Large intestine (tissue), 3 donors: ENCODE measurements around the gene ST14. TPM values are rescaled to one million over a fixed set of nuclear protein-coding genes. Genes with fewer than 3 reads are reported as not detected.
"Not testable (repeated sequence)": the region's sequence is repeated elsewhere in the genome, so short reads cannot be mapped to it uniquely, and the experiment has no call there.

Source experiments
- DNase-seq, 2 donors: peaks; one replicate each; pipeline versions ENCODE4 v3.0.0 to v3.0.0-alpha.2; 2013
- H3K27ac ChIP-seq: one replicate; pipeline ENCODE4 v1.5.1; 2013; ENCODE audit warnings: low read length
- H3K27me3 ChIP-seq: 2 replicates; pipeline ENCODE4 v1.6.1; 2013; ENCODE audit warnings: low read length; ENCODE audit not compliant: control insufficient read depth, insufficient read depth
- H3K36me3 ChIP-seq: 2 replicates; pipeline ENCODE4 v1.6.1; 2013; ENCODE audit warnings: low read length; ENCODE audit not compliant: control insufficient read depth, insufficient read depth
- H3K4me1 ChIP-seq: one replicate; pipeline ENCODE4 v1.6.1; 2013; ENCODE audit warnings: low read length; ENCODE audit not compliant: control insufficient read depth, insufficient read depth
- H3K4me3 ChIP-seq: one replicate; pipeline ENCODE4 v1.5.1; 2013; ENCODE audit warnings: low read length
- H3K9me3 ChIP-seq: one replicate; pipeline ENCODE4 v1.6.1; 2013; ENCODE audit warnings: mild to moderate bottlenecking, low read depth, low read length, moderate library complexity; ENCODE audit not compliant: control insufficient read depth
- WGBS: methylation state at CpG from one replicate; pipeline ENCODE4 v1.1.5; 2013; ENCODE audit warnings: low lambda C conversion rate; ENCODE audit not compliant: insufficient coverage; 5-methylcytosine and 5-hydroxymethylcytosine counted together
- polyA plus RNA-seq: library from polyadenylated mRNA; unstranded; fragments of 120-200 nt; gene quantifications from one replicate; pipeline ENCODE4 v1.2.1, GENCODE V29; 2013

ST14 gene
- polyA plus RNA-seq, 1 donor = 164 TPM

DNA sequence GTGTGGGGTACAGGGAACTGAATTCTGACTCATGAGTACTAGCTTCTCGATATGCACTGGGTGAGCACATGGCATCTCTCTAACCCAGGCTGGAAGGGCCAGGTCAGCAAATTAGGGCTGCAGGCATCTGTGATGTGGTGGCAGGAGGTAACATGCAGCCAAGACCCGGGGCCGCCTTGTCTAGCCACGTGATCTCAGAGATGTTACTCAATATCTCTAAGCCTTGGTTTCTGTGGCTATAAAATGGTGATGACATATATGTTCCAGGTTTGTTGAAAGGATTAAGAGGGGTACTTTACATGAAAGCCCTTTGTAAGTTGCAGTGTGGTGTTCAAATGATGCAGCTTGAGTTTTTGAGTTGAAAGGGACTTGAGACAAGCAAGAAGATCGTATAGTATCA is 3.2 kb downstream of the ST14 start:
- Histone ChIP-seq H3K9me3 (no peaks in the 10 kb centered on the region), H3K27ac (peak overlapping the region; percentile 94), H3K4me1 (peaks cover 59% of the 10 kb centered on the region), H3K4me3 (peak overlapping the region; percentile 81), H3K27me3 (peaks cover 14% of the 10 kb centered on the region), H3K36me3 (peaks cover 7% of the 10 kb centered on the region)
- 60% methylated on average over 1 of the region's 5 CpGs for WGBS
- peak; percentile 81 to 87 for DNase-seq

GRCh38 chr11:130163346-130164220 is 4.0 kb downstream of the ST14 start:
- Histone ChIP-seq H3K27me3 (peaks cover 14% of the 10 kb centered on the region), H3K4me3 (no peak overlapping the region), H3K9me3 (no peaks in the 10 kb centered on the region), H3K36me3 (peaks cover 9% of the 10 kb centered on the region), H3K4me1 (peaks cover 63% of the 10 kb centered on the region), H3K27ac (peak overlapping the region; percentile 94)
- no CpG with 5 or more reads among the region's 13 CpGs for WGBS
- DNase-seq = peak in 1 of 2 donors; percentile 66

DNA sequence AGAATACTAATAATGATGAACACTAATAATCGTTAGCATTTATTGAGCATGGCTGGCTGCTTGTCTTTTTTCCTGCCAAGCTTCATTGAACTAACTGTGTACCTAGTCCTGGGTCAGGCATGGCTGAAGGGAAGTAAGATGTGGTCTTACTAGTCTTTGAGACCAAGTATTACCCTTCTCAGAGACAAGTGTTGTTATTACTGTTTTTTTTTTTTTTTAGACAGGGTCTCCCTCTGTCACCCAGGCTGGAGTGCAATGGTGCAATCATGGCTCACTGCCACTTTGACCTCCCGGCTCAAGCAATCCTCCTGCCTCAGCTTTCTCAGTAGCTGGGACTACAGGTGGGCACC is 4.6 kb downstream of the ST14 start:
- no peak for DNase-seq
- H3K27me3 ChIP-seq = peaks cover 10% of the 10 kb centered on the region
- H3K27ac ChIP-seq = peak overlapping the region; percentile 94
- no peaks in the 10 kb centered on the region for H3K9me3 ChIP-seq
- H3K4me3 ChIP-seq = no peak overlapping the region
- WGBS = 80% methylated on average over 1 of the region's 2 CpGs
- peaks cover 10% of the 10 kb centered on the region for H3K36me3 ChIP-seq
- H3K4me1 ChIP-seq = peaks cover 60% of the 10 kb centered on the region

GRCh38 chr11:130165601-130166456 is 6.2 kb downstream of the ST14 start:
- H3K4me1 ChIP-seq = peaks cover 69% of the 10 kb centered on the region
- WGBS = 80% methylated on average over 2 of the region's 9 CpGs
- no peak for DNase-seq

DNA sequence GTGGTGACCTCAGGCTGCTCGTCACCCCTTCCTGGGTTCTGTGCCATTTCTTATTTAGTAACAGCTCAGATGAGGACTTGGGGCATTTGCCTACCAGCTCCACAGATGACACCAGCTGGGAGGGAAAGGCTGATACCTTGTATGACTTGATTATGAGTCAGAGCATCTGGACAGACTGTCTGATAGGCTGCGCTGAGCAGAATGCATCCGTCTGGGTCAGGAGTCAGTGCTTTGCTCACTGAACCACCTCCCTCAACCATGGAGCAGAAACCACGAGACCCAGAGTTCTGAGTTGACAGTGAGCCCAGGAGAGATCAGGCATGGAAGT is 6.8 kb downstream of the ST14 start:
- Histone ChIP-seq H3K36me3 (peaks cover 10% of the 10 kb centered on the region), H3K4me1 (peaks cover 69% of the 10 kb centered on the region), H3K4me3 (no peak overlapping the region), H3K27ac (peak overlapping the region; percentile 80), H3K9me3 (no peaks in the 10 kb centered on the region), H3K27me3 (no peaks in the 10 kb centered on the region)
- WGBS = no CpG with 5 or more reads among the region's 4 CpGs
- DNase-seq = peak; percentile 83 to 89

More at GRCh38 chr11:130165601-130166456, 6.2 kb downstream of the ST14 start:
- Histone ChIP-seq H3K9me3 (no peaks in the 10 kb centered on the region), H3K4me3 (no peak overlapping the region), H3K27me3 (peaks cover 4% of the 10 kb centered on the region), H3K27ac (peak overlapping the region; percentile 80), H3K36me3 (peaks cover 10% of the 10 kb centered on the region)

DNA sequence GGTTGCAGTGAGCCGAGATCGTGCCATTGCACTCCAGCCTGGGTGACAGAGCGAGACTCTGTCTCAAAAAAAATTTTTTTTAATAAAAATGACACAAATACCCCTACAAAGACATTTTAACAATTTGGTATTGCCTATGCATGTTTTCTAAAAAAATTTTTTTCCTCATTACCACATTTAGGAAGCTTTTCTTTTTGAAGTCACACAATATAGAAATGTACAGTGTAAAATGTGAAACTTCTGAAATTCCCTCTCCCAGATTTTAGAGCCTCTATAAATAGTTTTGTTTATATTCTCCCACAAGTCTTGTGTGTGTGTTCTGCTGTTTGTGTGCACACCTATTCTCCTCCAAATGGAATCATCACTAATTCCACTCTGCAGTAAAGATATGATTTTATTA is 7.6 kb downstream of the ST14 start:
- no peaks in the 10 kb centered on the region for H3K9me3 ChIP-seq
- peaks cover 9% of the 10 kb centered on the region for H3K36me3 ChIP-seq
- no peaks in the 10 kb centered on the region for H3K27me3 ChIP-seq
- H3K4me1 ChIP-seq = peaks cover 70% of the 10 kb centered on the region
- no peak for DNase-seq
- WGBS = no CpG with 5 or more reads among the region's 3 CpGs
- no peak overlapping the region for H3K4me3 ChIP-seq
- peak overlapping the region; percentile 80 for H3K27ac ChIP-seq

GRCh38 chr11:130168105-130168504 is 8.5 kb downstream of the ST14 start:
- H3K9me3 ChIP-seq = no peaks in the 10 kb centered on the region
- peaks cover 6% of the 10 kb centered on the region for H3K36me3 ChIP-seq
- DNase-seq = no peak
- WGBS = 71% methylated on average over 2 of the region's 7 CpGs
- H3K4me3 ChIP-seq = no peak overlapping the region
- H3K4me1 ChIP-seq = peaks cover 61% of the 10 kb centered on the region
- H3K27ac ChIP-seq = peak overlapping the region; percentile 80
- no peaks in the 10 kb centered on the region for H3K27me3 ChIP-seq

- WGBS = 100% methylated on average over 1 of the region's 8 CpGs
- Histone ChIP-seq H3K27me3 (no peaks in the 10 kb centered on the region), H3K36me3 (peaks cover 11% of the 10 kb centered on the region), H3K27ac (peak overlapping the region; percentile 28), H3K9me3 (peaks cover 3% of the 10 kb centered on the region), H3K4me3 (no peak overlapping the region), H3K4me1 (peaks cover 42% of the 10 kb centered on the region)
- no peak for DNase-seq
Observed at GRCh38 chr11:130170345-130170744, 10.8 kb downstream of the ST14 start.

DNA sequence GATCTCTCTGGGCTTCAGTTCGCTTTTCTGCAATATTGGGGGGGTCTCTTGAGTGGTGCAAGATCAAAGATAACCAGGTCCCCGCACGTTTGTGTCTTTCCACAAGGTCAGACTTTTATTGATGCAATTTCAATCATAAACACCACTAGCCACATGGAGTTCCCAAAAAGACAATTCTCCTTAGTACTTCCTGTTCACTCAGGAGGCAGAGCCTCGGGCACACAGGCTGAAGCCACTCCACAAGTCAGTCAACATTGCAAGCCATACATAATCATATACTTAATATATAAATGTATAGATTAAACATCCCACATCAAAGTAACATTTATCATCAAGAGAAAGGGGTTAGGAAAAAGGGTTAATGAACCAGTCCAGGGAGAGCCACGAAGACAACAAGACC is 12.0 kb downstream of the ST14 start:
- Histone ChIP-seq H3K9me3 (peaks cover 3% of the 10 kb centered on the region), H3K27me3 (no peaks in the 10 kb centered on the region), H3K4me3 (no peak overlapping the region), H3K4me1 (peaks cover 30% of the 10 kb centered on the region), H3K27ac (peak overlapping the region; percentile 17), H3K36me3 (peaks cover 11% of the 10 kb centered on the region)
- WGBS = 20% methylated on average over 1 of the region's 5 CpGs
- DNase-seq = no peak

DNA sequence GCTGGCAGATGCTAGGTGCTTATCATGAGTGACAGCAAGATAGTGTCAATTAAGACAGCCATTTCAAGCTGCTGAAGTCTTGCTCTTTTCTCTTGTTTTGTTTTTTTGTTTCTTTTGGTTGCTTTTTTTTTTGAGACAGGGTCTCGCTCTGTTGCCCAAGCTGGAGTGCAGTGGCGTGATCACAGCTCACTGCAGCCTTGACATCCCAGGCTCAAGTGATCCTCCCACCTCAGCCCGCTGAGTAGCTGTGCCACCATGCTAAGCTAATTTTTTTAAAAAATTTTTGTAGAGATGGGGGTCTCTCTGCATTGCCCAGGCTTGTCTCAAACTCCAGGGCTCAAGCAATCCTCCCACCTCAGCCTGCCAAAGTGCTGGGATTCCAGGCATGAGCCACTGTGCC is 12.4 kb downstream of the ST14 start:
- peak overlapping the region; percentile 17 for H3K27ac ChIP-seq
- H3K4me3 ChIP-seq = not testable (repeated sequence)

More for the DNA sequence above, 12.4 kb downstream of the ST14 start:
- not testable (repeated sequence) for H3K9me3 ChIP-seq, H3K27me3 ChIP-seq, DNase-seq
- Histone ChIP-seq H3K36me3 (peaks cover 11% of the 10 kb centered on the region), H3K4me1 (peaks cover 29% of the 10 kb centered on the region)
- no CpG with 5 or more reads among the region's 3 CpGs for WGBS
